Measurements from ENCODE around the gene VAPA.
A peak's percentile ranks its signal among the peaks of the same experiment; 100 is the strongest.

VAPA gene

GRCh38 chr18:9914584-9915290 is 921 bp downstream of the VAPA start:
- peak; percentile 84 for DNase-seq (ENCODE audit: low spot score)

- DNase-seq (ENCODE audit: low spot score): no peak
Observed at GRCh38 chr18:9915291-9916076, 1.7 kb downstream of the VAPA start.

- DNase-seq (ENCODE audit: low spot score): no peak
Observed at GRCh38 chr18:9916077-9916639, 2.3 kb downstream of the VAPA start.

GRCh38 chr18:9916808-9917207 is 3.0 kb downstream of the VAPA start:
- no peak for DNase-seq (ENCODE audit: low spot score)

GRCh38 chr18:9918016-9918680 is 4.3 kb downstream of the VAPA start:
- DNase-seq (ENCODE audit: low spot score): peak; percentile 42

GRCh38 chr18:9919564-9920232 is 5.9 kb downstream of the VAPA start:
- no peak for DNase-seq (ENCODE audit: low spot score)

- DNase-seq (ENCODE audit: low spot score): no peak
Observed at GRCh38 chr18:9922592-9923311, 8.9 kb downstream of the VAPA start.

- DNase-seq (ENCODE audit: low spot score): no peak
Observed at GRCh38 chr18:9924371-9924943, 10.6 kb downstream of the VAPA start.

GRCh38 chr18:9925369-9925768 is 11.6 kb downstream of the VAPA start:
- DNase-seq (ENCODE audit: low spot score): no peak

- DNase-seq (ENCODE audit: low spot score): no peak
Observed at GRCh38 chr18:9925795-9926194, 12.0 kb downstream of the VAPA start.

GRCh38 chr18:9926223-9926894 is 12.5 kb downstream of the VAPA start:
- no peak for DNase-seq (ENCODE audit: low spot score)

- no peak for DNase-seq (ENCODE audit: low spot score)
Observed at GRCh38 chr18:9926977-9927376, 13.2 kb downstream of the VAPA start.

- no peak for DNase-seq (ENCODE audit: low spot score)
Observed at GRCh38 chr18:9927392-9928063, 13.7 kb downstream of the VAPA start.

- no peak for DNase-seq (ENCODE audit: low spot score)
Observed at GRCh38 chr18:9928646-9929259, 14.9 kb downstream of the VAPA start.

GRCh38 chr18:9930299-9930884 is 16.6 kb downstream of the VAPA start:
- no peak for DNase-seq (ENCODE audit: low spot score)

- no peak for DNase-seq (ENCODE audit: low spot score)
Observed at GRCh38 chr18:9931146-9931545, 17.3 kb downstream of the VAPA start.

- DNase-seq (ENCODE audit: low spot score): no peak
Observed at GRCh38 chr18:9931678-9932077, 17.9 kb downstream of the VAPA start.

GRCh38 chr18:9933865-9934264 is 20.0 kb downstream of the VAPA start:
- DNase-seq (ENCODE audit: low spot score): no peak

- DNase-seq (ENCODE audit: low spot score): no peak
Observed at GRCh38 chr18:9934274-9934673, 20.5 kb downstream of the VAPA start.

Data from SW480 (cell line).